ENCODE measurements around the gene EFNB3. TPM values are rescaled to one million over a fixed set of nuclear protein-coding genes. Genes with fewer than 3 reads are reported as not detected.

Gene EFNB3
- total and polyA plus RNA-seq, 2 of the 13 experiments (the other 11 are each of a cell fraction or from before 2014, with no cell fraction given): 0.07 to 0.25 TPM

- FAIRE-seq (no peak), ATAC-seq (no peak), DNase-seq (ENCODE audit: low spot score) (no peak)
- in situ Hi-C loops (cut with HindIII; ENCODE audit: extremely low pct_ligation_motif_present, low pct_unique_long_range_greater_than_20kb) (no loop called here), intact Hi-C loops (cut with micrococcal nuclease; ENCODE audit: unreplicated experiment) (no loop called here)
- H3K4me3 ChIP-seq (replicated peaks in 1 of 3; ENCODE audit: insufficient read depth in 1 of 3, low read depth in 2 of 3, low read length in 3 of 3): no peak overlapping the region
- ChIA-PET POLR2A (interaction anchor here (1.0 kb wide), 1 partner anchor 28 kb away, joined by 5 read pairs; the partner anchor contains the start of gene SAT2), CTCF (ENCODE audit: low intra/inter-chr PET ratio, low total read pairs) (no interaction called here)
- no peak for TF ChIP-seq ZFP36L1 (CRISPR knock-in tag; IDR thresholded peaks at IDR 0.05)
- 81% methylated on average over 15 of the region's 17 CpGs for WGBS (ENCODE audit: low lambda C conversion rate)
- no peaks in the 10 kb centered on the region for H3K9me3 ChIP-seq (ENCODE audit: low read length)
- H3K27me3 ChIP-seq (ENCODE audit: control insufficient read depth in 1 of 2, insufficient read depth in 2 of 2, low read length in 2 of 2): peaks cover 3 to 49% of the 10 kb centered on the region in 2 experiments
- H2AFZ ChIP-seq (ENCODE audit: low read length): no peak overlapping the region
- H3K27ac ChIP-seq (ENCODE audit: extremely low read length, insufficient read depth, low read length): no peak overlapping the region
- H4K20me1 ChIP-seq (ENCODE audit: insufficient read depth, low read length): no peaks in the 10 kb centered on the region
- no TSS peak for BruUV-seq (replicated peaks)
- no peaks in the 10 kb centered on the region for H3K36me3 ChIP-seq (replicated peaks in 1 of 2; ENCODE audit: control insufficient read depth in 1 of 2, insufficient read depth in 2 of 2, low read length in 2 of 2)
- no peak overlapping the region for H3K4me2 ChIP-seq (ENCODE audit: low read depth, low read length)
- peaks cover 10% of the 10 kb centered on the region; the same call in 1 of the 2 replicates for H3K4me1 ChIP-seq (ENCODE audit: insufficient read depth, low read length)
- H3K9ac ChIP-seq (ENCODE audit: insufficient read depth, low read depth, low read length): no peak overlapping the region
- H3K79me2 ChIP-seq (ENCODE audit: insufficient read depth, low read length): no peaks in the 10 kb centered on the region
These were observed 49.5 kb upstream of the EFNB3 start for GRCh38 chr17:7655541-7655840.

- DNase-seq (ENCODE audit: low spot score) (no peak), ATAC-seq (no peak), FAIRE-seq (no peak)
- in situ Hi-C loops (cut with HindIII; ENCODE audit: extremely low pct_ligation_motif_present, low pct_unique_long_range_greater_than_20kb): no loop called here
- Histone ChIP-seq H3K79me2 (ENCODE audit: insufficient read depth, low read length) (no peaks in the 10 kb centered on the region), H3K9ac (ENCODE audit: insufficient read depth, low read depth, low read length) (no peak overlapping the region), H3K27ac (ENCODE audit: extremely low read length, insufficient read depth, low read length) (no peak overlapping the region), H3K4me3 (replicated peaks in 1 of 3; ENCODE audit: insufficient read depth in 1 of 3, low read depth in 2 of 3, low read length in 3 of 3) (no peak overlapping the region), H2AFZ (ENCODE audit: low read length) (no peak overlapping the region), H4K20me1 (ENCODE audit: insufficient read depth, low read length) (no peaks in the 10 kb centered on the region), H3K27me3 (ENCODE audit: control insufficient read depth in 1 of 2, insufficient read depth in 2 of 2, low read length in 2 of 2) (peaks cover 1 to 36% of the 10 kb centered on the region in 2 experiments; a peak in 4 of 5 replicates), H3K4me2 (ENCODE audit: low read depth, low read length) (no peak overlapping the region), H3K36me3 (replicated peaks in 1 of 2; ENCODE audit: control insufficient read depth in 1 of 2, insufficient read depth in 2 of 2, low read length in 2 of 2) (no peaks in the 10 kb centered on the region), H3K4me1 (ENCODE audit: insufficient read depth, low read length) (no peaks in the 10 kb centered on the region), H3K9me3 (ENCODE audit: low read length) (no peaks in the 10 kb centered on the region)
- ChIA-PET POLR2A (no interaction called here), CTCF (ENCODE audit: low intra/inter-chr PET ratio, low total read pairs) (no interaction called here)
- 62% methylated on average over 10 of the region's 10 CpGs for WGBS (ENCODE audit: low lambda C conversion rate)
- TF ChIP-seq ZNF652 (CRISPR knock-in tag; IDR thresholded peaks at IDR 0.05; ENCODE audit: borderline replicate concordance, low read depth): peak; percentile 82
- 0 out of 2 replicates have a peak, but pooled peaks have one; percentile 14 for TF ChIP-seq ZNF281 (CRISPR knock-in tag; IDR thresholded peaks at IDR 0.05; ENCODE audit: borderline replicate concordance)
- no peak for TF ChIP-seq ZSCAN31 (CRISPR knock-in tag; IDR thresholded peaks at IDR 0.05; ENCODE audit: low read depth)
- BruUV-seq (replicated peaks): no TSS peak
- intact Hi-C loops (cut with micrococcal nuclease; ENCODE audit: unreplicated experiment): no loop called here
These were observed 47.9 kb upstream of the EFNB3 start for GRCh38 chr17:7656958-7657609.

Data from HepG2 (cell line).